Neural crest cell (in vitro differentiated cells): ENCODE measurements around the gene SDCCAG8. TPM values are rescaled to one million over a fixed set of nuclear protein-coding genes. Genes with fewer than 3 reads are reported as not detected.
A peak's percentile ranks its signal among the peaks of the same experiment; 100 is the strongest.

Experiments used
- DNase-seq: peaks from one replicate; pipeline ENCODE4 v3.0.0; 2021; ENCODE audit warnings: low read depth, mixed read lengths, low spot score
- H3K27ac Mint-ChIP-seq: one replicate; pipeline ENCODE4 v1.8.0; 2021; ENCODE audit warnings: mild to moderate bottlenecking, mixed read lengths; ENCODE audit not compliant: unreplicated experiment
- H3K27me3 Mint-ChIP-seq: 2 replicates; pipeline ENCODE4 v1.8.0; 2021; ENCODE audit warnings: low read depth, mild to moderate bottlenecking, mixed read lengths
- H3K36me3 Mint-ChIP-seq: 2 replicates; pipeline ENCODE4 v1.8.0; 2021; ENCODE audit warnings: low read depth, mild to moderate bottlenecking, mixed read lengths
- H3K4me1 Mint-ChIP-seq: 2 replicates; pipeline ENCODE4 v1.8.0; 2021; ENCODE audit warnings: mixed read lengths
- H3K4me3 Mint-ChIP-seq: one replicate; pipeline ENCODE4 v1.8.0; 2021; ENCODE audit warnings: mild to moderate bottlenecking, mixed read lengths
- H3K9me3 Mint-ChIP-seq: 2 replicates; pipeline ENCODE4 v1.8.0; 2021; ENCODE audit warnings: mixed read lengths
- CTCF ChIP-seq: fragments of 200-600 bp; sonication (generic); conservative IDR thresholded peaks from 2 replicates; pipeline ENCODE4 v1.5.0; 2021; ENCODE audit warnings: antibody characterized with exemption, mild to moderate bottlenecking
- total RNA-seq: library from RNA; stranded (reverse); gene quantifications from 2 replicates; pipeline ENCODE4 v1.2.1, GENCODE V29; 2021

The SDCCAG8 gene
- total RNA-seq, 1 donor from 2014 or later = 19.9 TPM

GRCh38 chr1:243474906-243475305 is 219.1 kb downstream of the SDCCAG8 start:
- Mint-ChIP-seq H3K27me3 (peaks cover 2% of the 10 kb centered on the region), H3K4me3 (no peak overlapping the region), H3K4me1 (peaks cover 65% of the 10 kb centered on the region), H3K36me3 (peaks cover 8% of the 10 kb centered on the region), H3K9me3 (peaks cover 2% of the 10 kb centered on the region), H3K27ac (peak overlapping the region; percentile 39)
- TF ChIP-seq CTCF = no peak
- no peak for DNase-seq

GRCh38 chr1:243475966-243476365 is 220.1 kb downstream of the SDCCAG8 start:
- no peak for TF ChIP-seq CTCF
- Mint-ChIP-seq H3K27ac (no peak overlapping the region), H3K36me3 (peaks cover 10% of the 10 kb centered on the region), H3K27me3 (peaks cover 2% of the 10 kb centered on the region), H3K4me3 (peak overlapping the region; percentile 39), H3K9me3 (peaks cover 3% of the 10 kb centered on the region), H3K4me1 (peaks cover 55% of the 10 kb centered on the region)
- peak; percentile 44 for DNase-seq

GRCh38 chr1:243477731-243478290 is 222.0 kb downstream of the SDCCAG8 start:
- H3K36me3 Mint-ChIP-seq = peaks cover 10% of the 10 kb centered on the region
- H3K4me1 Mint-ChIP-seq = peaks cover 56% of the 10 kb centered on the region
- H3K27ac Mint-ChIP-seq = no peak overlapping the region
- peaks cover 3% of the 10 kb centered on the region for H3K9me3 Mint-ChIP-seq
- no peak for DNase-seq
- no peak overlapping the region for H3K4me3 Mint-ChIP-seq
- no peak for TF ChIP-seq CTCF
- peaks cover 2% of the 10 kb centered on the region for H3K27me3 Mint-ChIP-seq

GRCh38 chr1:243481101-243481500 is 225.3 kb downstream of the SDCCAG8 start:
- TF ChIP-seq CTCF = no peak
- Mint-ChIP-seq H3K27ac (no peak overlapping the region), H3K9me3 (peaks cover 3% of the 10 kb centered on the region), H3K4me1 (peaks cover 41% of the 10 kb centered on the region), H3K36me3 (peaks cover 7% of the 10 kb centered on the region), H3K27me3 (no peaks in the 10 kb centered on the region), H3K4me3 (no peak overlapping the region)
- no peak for DNase-seq

GRCh38 chr1:243482141-243483022 is 226.5 kb downstream of the SDCCAG8 start:
- Mint-ChIP-seq H3K9me3 (peaks cover 3% of the 10 kb centered on the region), H3K27ac (peak overlapping the region; percentile 27), H3K4me3 (peak overlapping the region; percentile 80), H3K4me1 (peaks cover 33% of the 10 kb centered on the region), H3K36me3 (peaks cover 4% of the 10 kb centered on the region), H3K27me3 (no peaks in the 10 kb centered on the region)
- no peak for DNase-seq
- TF ChIP-seq CTCF = no peak
